Endodermal cell (in vitro differentiated cells): ENCODE measurements around the gene HNRNPK. TPM values are rescaled to one million over a fixed set of nuclear protein-coding genes. Genes with fewer than 3 reads are reported as not detected.
A peak's percentile ranks its signal among the peaks of the same experiment; 100 is the strongest.

Source experiments
- DNase-seq: peaks from one replicate; pipeline ENCODE4 v3.0.0-alpha.2; 2017
- H3K27ac ChIP-seq: 2 replicates; pipeline ENCODE4 v1.5.1; 2013; ENCODE audit warnings: mild to moderate bottlenecking, low read depth, low read length, moderate library complexity
- H3K27me3 ChIP-seq: 2 replicates; pipeline ENCODE4 v1.6.1; 2013; ENCODE audit warnings: mild to moderate bottlenecking, low read length, moderate library complexity; ENCODE audit not compliant: insufficient read depth, control insufficient read depth, poor library complexity, severe bottlenecking
- H3K36me3 ChIP-seq: 2 replicates; pipeline ENCODE4 v1.7.0; 2013; ENCODE audit warnings: mild to moderate bottlenecking, low read length, moderate library complexity; ENCODE audit not compliant: control insufficient read depth, insufficient read depth
- H3K4me1 ChIP-seq: one replicate; pipeline ENCODE4 v1.7.0; 2013; ENCODE audit warnings: low read length; ENCODE audit not compliant: control insufficient read depth, insufficient read depth
- H3K4me3 ChIP-seq: 2 replicates; pipeline ENCODE4 v1.5.1; 2013; ENCODE audit warnings: mild to moderate bottlenecking, low read length, moderate library complexity
- H3K9ac ChIP-seq: 2 replicates; pipeline ENCODE4 v1.6.1; 2013; ENCODE audit warnings: mild to moderate bottlenecking, low read length, moderate library complexity; ENCODE audit not compliant: poor library complexity, severe bottlenecking; ENCODE audit errors: extremely low read depth
- H3K9me3 ChIP-seq: 2 replicates; pipeline ENCODE4 v1.6.1; 2013; ENCODE audit warnings: mild to moderate bottlenecking, low read length, moderate library complexity; ENCODE audit not compliant: control insufficient read depth
- H3K27ac Mint-ChIP-seq: 2 replicates; pipeline ENCODE4 v1.8.0; 2020; ENCODE audit warnings: mixed read lengths
- H3K27me3 Mint-ChIP-seq: 2 replicates; pipeline ENCODE4 v1.8.0; 2021; ENCODE audit warnings: mild to moderate bottlenecking, mixed read lengths; ENCODE audit not compliant: insufficient read depth
- H3K36me3 Mint-ChIP-seq: 2 replicates; pipeline ENCODE4 v1.8.0; 2020; ENCODE audit warnings: low read depth, mixed read lengths
- H3K4me1 Mint-ChIP-seq: 2 replicates; pipeline ENCODE4 v1.8.0; 2020; ENCODE audit warnings: mixed read lengths
- H3K4me3 Mint-ChIP-seq: 2 replicates; pipeline ENCODE4 v1.8.0; 2020; ENCODE audit warnings: mild to moderate bottlenecking, moderate library complexity, mixed read lengths
- H3K9me3 Mint-ChIP-seq: 2 replicates; pipeline ENCODE4 v1.8.0; 2020; ENCODE audit warnings: mild to moderate bottlenecking, mixed read lengths
- WGBS, 2 experiments: methylation state at CpG; one replicate each; pipeline versions ENCODE4 v1.1.5 to v1.1.7; 2013; ENCODE audit warnings: missing lambda C conversion rate in 2 of 2, mixed read lengths in 1 of 2; ENCODE audit not compliant: insufficient coverage in 1 of 2, insufficient read length in 1 of 2; 5-methylcytosine and 5-hydroxymethylcytosine counted together
- total RNA-seq, 2 donors: library from RNA; stranded (reverse); fragmentation: NEBNext Ultra II Directional in 1 of 2; extraction: Animal tissue kit (Norgen Biotek cat#: 25700) in 1 of 2; gene quantifications; 2 replicates in 1 of 2; 3 replicates in 1 of 2; pipeline ENCODE4 v1.2.1, GENCODE V29; 2021
- TF ChIP-seq, protein P1 (sequence below): fragments of 200-600 bp; sonication (generic); conservative IDR thresholded peaks from 2 replicates; pipeline ENCODE4 v1.5.0; 2021; ENCODE audit warnings: antibody characterized with exemption, mild to moderate bottlenecking

Gene HNRNPK
- total RNA-seq, 2 donors from 2014 or later = 714 to 780 TPM

DNA sequence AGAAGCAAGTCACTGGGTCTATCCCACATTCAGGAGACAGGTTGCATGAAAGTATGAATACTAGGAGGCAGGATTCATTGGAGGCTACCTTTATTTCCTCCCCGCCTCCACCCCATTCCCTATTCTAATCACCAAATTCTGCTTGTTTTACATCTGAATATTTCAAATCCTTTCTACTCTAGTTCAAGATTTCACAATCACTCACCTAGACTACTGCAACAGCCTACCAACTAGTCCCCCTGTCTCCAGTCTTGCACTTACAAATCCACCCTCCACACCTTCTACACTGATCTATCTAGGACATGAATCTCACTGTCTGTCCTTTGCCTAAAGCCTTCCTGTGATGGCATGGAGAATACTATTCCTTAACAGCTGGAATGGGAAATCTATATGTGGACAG is 52.4 kb downstream of the HNRNPK start:
- Mint-ChIP-seq H3K9me3 (no peaks in the 10 kb centered on the region), H3K27me3 (peaks cover 3% of the 10 kb centered on the region), H3K27ac (no peak overlapping the region), H3K4me3 (no peak overlapping the region), H3K36me3 (no peaks in the 10 kb centered on the region), H3K4me1 (peaks cover 3% of the 10 kb centered on the region)
- Histone ChIP-seq H3K27me3 (no peaks in the 10 kb centered on the region), H3K9ac (no peak overlapping the region), H3K27ac (no peak overlapping the region), H3K9me3 (no peaks in the 10 kb centered on the region), H3K36me3 (no peaks in the 10 kb centered on the region), H3K4me1 (peaks cover 3% of the 10 kb centered on the region), H3K4me3 (no peak overlapping the region)
- DNase-seq = no peak
- WGBS, 2 experiments = 80 to 90% methylated on average over 1 of the region's 1 CpG
- TF ChIP-seq, protein P1, sequence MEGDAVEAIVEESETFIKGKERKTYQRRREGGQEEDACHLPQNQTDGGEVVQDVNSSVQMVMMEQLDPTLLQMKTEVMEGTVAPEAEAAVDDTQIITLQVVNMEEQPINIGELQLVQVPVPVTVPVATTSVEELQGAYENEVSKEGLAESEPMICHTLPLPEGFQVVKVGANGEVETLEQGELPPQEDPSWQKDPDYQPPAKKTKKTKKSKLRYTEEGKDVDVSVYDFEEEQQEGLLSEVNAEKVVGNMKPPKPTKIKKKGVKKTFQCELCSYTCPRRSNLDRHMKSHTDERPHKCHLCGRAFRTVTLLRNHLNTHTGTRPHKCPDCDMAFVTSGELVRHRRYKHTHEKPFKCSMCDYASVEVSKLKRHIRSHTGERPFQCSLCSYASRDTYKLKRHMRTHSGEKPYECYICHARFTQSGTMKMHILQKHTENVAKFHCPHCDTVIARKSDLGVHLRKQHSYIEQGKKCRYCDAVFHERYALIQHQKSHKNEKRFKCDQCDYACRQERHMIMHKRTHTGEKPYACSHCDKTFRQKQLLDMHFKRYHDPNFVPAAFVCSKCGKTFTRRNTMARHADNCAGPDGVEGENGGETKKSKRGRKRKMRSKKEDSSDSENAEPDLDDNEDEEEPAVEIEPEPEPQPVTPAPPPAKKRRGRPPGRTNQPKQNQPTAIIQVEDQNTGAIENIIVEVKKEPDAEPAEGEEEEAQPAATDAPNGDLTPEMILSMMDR = no peak

DNA sequence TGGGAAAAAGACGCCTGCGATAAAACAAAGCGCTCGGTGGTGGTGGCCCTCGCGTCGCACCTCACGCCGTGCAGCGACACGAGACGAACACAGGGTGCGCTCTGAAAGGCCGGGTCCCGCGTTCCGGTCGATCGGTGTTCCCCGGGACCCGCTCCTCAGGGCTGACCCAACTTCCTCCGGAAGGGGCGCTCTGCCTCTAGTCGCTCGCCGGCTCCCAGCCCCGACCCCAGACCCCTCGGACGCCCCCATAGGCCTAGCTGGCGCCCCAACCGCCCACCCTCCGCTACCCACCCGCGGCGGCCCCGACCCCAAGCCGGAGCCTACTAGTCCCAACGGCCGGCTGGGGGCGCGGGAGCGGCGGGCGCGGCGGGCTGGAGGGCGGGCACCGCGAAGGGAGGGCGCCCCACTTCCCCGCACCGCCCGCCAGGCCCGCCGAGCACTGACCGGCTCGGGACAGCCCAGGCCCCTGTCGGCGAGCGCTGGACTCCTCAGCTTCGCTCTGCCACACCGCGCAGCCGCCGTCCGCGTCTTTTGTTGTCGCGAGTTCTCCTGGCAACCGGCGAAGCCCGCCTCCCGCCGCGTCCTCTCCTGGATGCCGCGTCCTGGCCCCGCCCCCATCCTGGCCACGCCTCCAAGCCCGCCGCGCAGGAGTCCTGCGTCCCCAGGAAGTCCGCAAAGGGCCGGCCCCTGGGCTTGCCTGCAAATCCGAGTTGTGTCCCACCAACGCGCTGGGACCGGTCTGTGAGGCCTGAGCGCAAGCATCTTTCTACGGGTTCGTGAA is 58.9 kb downstream of the HNRNPK start, which contains the start of gene KIF27:
KIF27 (minus strand) TSS at position 506 of the 781 bp plus-strand sequence. CDS start 5,841 bp downstream, outside the sequence.
- 0% methylated on average over 11 to 91 of the region's 92 CpGs for WGBS, 2 experiments
- no peaks in the 10 kb centered on the region for H3K36me3 ChIP-seq
- peak within 1 kb of the TSS; percentile 91 for H3K9ac ChIP-seq
- H3K27me3 Mint-ChIP-seq = no peaks in the 10 kb centered on the region
- no peaks in the 10 kb centered on the region for H3K9me3 Mint-ChIP-seq
- H3K4me1 ChIP-seq = peaks cover 3% of the 10 kb centered on the region
- H3K27me3 ChIP-seq = no peaks in the 10 kb centered on the region
- peaks cover 11% of the 10 kb centered on the region for H3K4me1 Mint-ChIP-seq
- H3K4me3 Mint-ChIP-seq = peak within 1 kb of the TSS; percentile 80
- no peaks in the 10 kb centered on the region for H3K9me3 ChIP-seq
- H3K27ac ChIP-seq = peak within 1 kb of the TSS; percentile 94
- H3K27ac Mint-ChIP-seq = peak within 1 kb of the TSS; percentile 98
- TF ChIP-seq, protein P1 = peak; percentile 73
- peak; percentile 100 for DNase-seq
- peak within 1 kb of the TSS; percentile 96 for H3K4me3 ChIP-seq
- peaks cover 15% of the 10 kb centered on the region for H3K36me3 Mint-ChIP-seq

DNA sequence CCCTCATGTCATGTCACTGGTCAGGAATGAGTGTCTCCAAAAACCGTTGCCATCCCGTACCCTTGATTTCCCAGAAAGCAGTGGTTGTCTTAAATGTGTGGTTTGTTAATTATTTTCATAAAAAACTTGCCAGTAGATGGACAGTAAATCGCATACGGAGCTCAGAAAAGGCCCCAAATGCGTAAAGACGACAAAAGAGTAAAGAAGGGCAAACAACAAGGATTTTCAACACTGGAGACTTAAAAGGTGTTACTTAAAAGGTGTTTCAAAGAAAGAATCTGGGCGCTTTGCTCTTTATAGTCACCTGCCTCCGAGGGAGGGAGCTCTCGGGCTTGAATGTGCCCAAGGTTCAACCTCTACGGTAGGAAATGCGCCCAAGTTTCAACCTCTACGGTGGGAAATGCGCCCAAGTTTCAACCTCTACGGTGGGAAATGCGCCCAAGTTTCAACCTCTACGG is 59.5 kb downstream of the HNRNPK start:
- Histone ChIP-seq H3K4me3 (peak overlapping the region; percentile 96), H3K27me3 (no peaks in the 10 kb centered on the region), H3K4me1 (peaks cover 3% of the 10 kb centered on the region), H3K27ac (peak overlapping the region; percentile 94), H3K9ac (peak overlapping the region; percentile 91), H3K9me3 (no peaks in the 10 kb centered on the region), H3K36me3 (no peaks in the 10 kb centered on the region)
- TF ChIP-seq, protein P1 = no peak
- Mint-ChIP-seq H3K4me3 (peak overlapping the region; percentile 80), H3K4me1 (peaks cover 11% of the 10 kb centered on the region), H3K27ac (peak overlapping the region; percentile 98), H3K27me3 (no peaks in the 10 kb centered on the region), H3K36me3 (peaks cover 15% of the 10 kb centered on the region), H3K9me3 (no peaks in the 10 kb centered on the region)
- WGBS, 2 experiments = 4 to 6% methylated on average over 14 to 16 of the region's 16 CpGs
- no peak for DNase-seq
